ENCODE results near the gene FOXS1. TPM values are rescaled to one million over a fixed set of nuclear protein-coding genes. Genes with fewer than 3 reads are reported as not detected.

Gene FOXS1
- polyA plus RNA-seq, 1 donor = 4.5 TPM

Other genes starting within 250 kb of the FOXS1 start
- gene ID1, start 240.3 kb downstream of the FOXS1 start, polyA plus RNA-seq (ENCODE audit: insufficient read length) = 22.8 TPM
- gene COX4I2, start 207.7 kb downstream of the FOXS1 start, polyA plus RNA-seq (ENCODE audit: insufficient read length) = 9.2 TPM
- 28.1 TPM for gene BCL2L1, start 122.7 kb downstream of the FOXS1 start, polyA plus RNA-seq (ENCODE audit: insufficient read length)
- gene TPX2, start 106.3 kb downstream of the FOXS1 start, polyA plus RNA-seq (ENCODE audit: insufficient read length) = 20.7 TPM
- 54.0 TPM for gene MYLK2, start 26.2 kb downstream of the FOXS1 start, polyA plus RNA-seq (ENCODE audit: insufficient read length)
- 3.0 TPM for gene DUSP15, start 24.9 kb upstream of the FOXS1 start, polyA plus RNA-seq (ENCODE audit: insufficient read length)
- 0.25 TPM for gene TTLL9, start 25.0 kb upstream of the FOXS1 start, polyA plus RNA-seq (ENCODE audit: insufficient read length)
- gene PDRG1, start 106.4 kb upstream of the FOXS1 start, polyA plus RNA-seq (ENCODE audit: insufficient read length) = 19.2 TPM
- gene XKR7, start 122.5 kb upstream of the FOXS1 start, polyA plus RNA-seq (ENCODE audit: insufficient read length) = 0.05 TPM
- 6.8 TPM for gene CCM2L, start 164.8 kb upstream of the FOXS1 start, polyA plus RNA-seq (ENCODE audit: insufficient read length)
- gene HCK, start 206.6 kb upstream of the FOXS1 start, polyA plus RNA-seq (ENCODE audit: insufficient read length) = 5.0 TPM

Measured in hindlimb muscle (tissue), 1 donor.